ENCODE results near the gene LZTFL1.

Gene LZTFL1

GRCh38 chr3:45774581-45775521 is 67.1 kb downstream of the LZTFL1 start:
- Histone ChIP-seq H3K9me3 (ENCODE audit: low read depth, low read length) (no peaks in the 10 kb centered on the region), H3K36me3 (ENCODE audit: insufficient read depth, low read length) (no peaks in the 10 kb centered on the region), H3K9ac (ENCODE audit: insufficient read length) (no peak overlapping the region), H3K27ac (no peak overlapping the region), H3K4me3 (no peak overlapping the region)
- TF ChIP-seq POLR2AphosphoS5 (IDR thresholded peaks at IDR 0.05; ENCODE audit: borderline replicate concordance, low read depth, low read length) (no peak), FOXP2 (optimal IDR thresholded peaks at IDR 0.05; ENCODE audit: control extremely low read depth, extremely low read length, insufficient read depth) (no peak), EZH2 (IDR thresholded peaks at IDR 0.05) (no peak)
- DNase-seq (ENCODE audit: low read depth, low spot score): no peak

- H3K36me3 ChIP-seq (ENCODE audit: insufficient read depth, low read length): no peaks in the 10 kb centered on the region
- no peak for DNase-seq (ENCODE audit: low read depth, low spot score)
- H3K4me3 ChIP-seq: no peak overlapping the region
- H3K9me3 ChIP-seq (ENCODE audit: low read depth, low read length): no peaks in the 10 kb centered on the region
- TF ChIP-seq POLR2AphosphoS5 (IDR thresholded peaks at IDR 0.05; ENCODE audit: borderline replicate concordance, low read depth, low read length) (no peak), FOXP2 (optimal IDR thresholded peaks at IDR 0.05; ENCODE audit: control extremely low read depth, extremely low read length, insufficient read depth) (no peak), EZH2 (IDR thresholded peaks at IDR 0.05) (no peak)
- no peak overlapping the region for H3K9ac ChIP-seq (ENCODE audit: insufficient read length)
- H3K27ac ChIP-seq: no peak overlapping the region
Observed at GRCh38 chr3:45773714-45774449, 68.0 kb downstream of the LZTFL1 start.

Data from SK-N-MC (cell line).